ENCODE measurements around the gene USP25.

Gene USP25

GRCh38 chr21:15729674-15730483 lies at the start of gene USP25:
USP25 (plus strand) TSS chr21:15729982; CDS start chr21:15730394, 412 bp downstream.
- no peak for DNase-seq

GRCh38 chr21:15682186-15682895 lies 47.4 kb upstream of the USP25 start:
- no peak for DNase-seq

- DNase-seq: no peak
Observed at GRCh38 chr21:15682977-15683376, 46.8 kb upstream of the USP25 start.

- no peak for DNase-seq
Observed at GRCh38 chr21:15686506-15686905, 43.3 kb upstream of the USP25 start.

- no peak for DNase-seq
Observed at GRCh38 chr21:15687208-15687607, 42.6 kb upstream of the USP25 start.

GRCh38 chr21:15688016-15688415 lies 41.8 kb upstream of the USP25 start:
- DNase-seq: no peak

GRCh38 chr21:15688809-15689208 lies 41.0 kb upstream of the USP25 start:
- DNase-seq: no peak

- no peak for DNase-seq
Observed at GRCh38 chr21:15692711-15693110, 37.1 kb upstream of the USP25 start.

GRCh38 chr21:15695241-15695640 lies 34.5 kb upstream of the USP25 start:
- DNase-seq: no peak

GRCh38 chr21:15701830-15702229 lies 28.0 kb upstream of the USP25 start:
- DNase-seq: no peak

- no peak for DNase-seq
Observed at GRCh38 chr21:15703932-15704331, 25.9 kb upstream of the USP25 start.

- DNase-seq: no peak
Observed at GRCh38 chr21:15706696-15707095, 23.1 kb upstream of the USP25 start.

GRCh38 chr21:15713412-15713811 lies 16.4 kb upstream of the USP25 start:
- no peak for DNase-seq

GRCh38 chr21:15718711-15719110 lies 11.1 kb upstream of the USP25 start:
- no peak for DNase-seq

- DNase-seq: no peak
Observed at GRCh38 chr21:15719976-15720375, 9.8 kb upstream of the USP25 start.

GRCh38 chr21:15722591-15723324 lies 7.0 kb upstream of the USP25 start:
- no peak for DNase-seq

GRCh38 chr21:15725949-15726348 lies 3.8 kb upstream of the USP25 start:
- DNase-seq: no peak

- no peak for DNase-seq
Observed at GRCh38 chr21:15728046-15728445, 1.7 kb upstream of the USP25 start.

GRCh38 chr21:15729346-15729673 lies 472 bp upstream of the USP25 start:
- no peak for DNase-seq

GRCh38 chr21:15730484-15731242 lies 881 bp downstream of the USP25 start:
- no peak for DNase-seq

GRCh38 chr21:15731243-15731613 lies 1.4 kb downstream of the USP25 start:
- no peak for DNase-seq

GRCh38 chr21:15732290-15732995 lies 2.7 kb downstream of the USP25 start:
- no peak for DNase-seq

- no peak for DNase-seq
Observed at GRCh38 chr21:15732996-15733329, 3.2 kb downstream of the USP25 start.
